ENCODE measurements around the gene GIT2.

GIT2 gene

GRCh38 chr12:109967383-109968031, 28.7 kb downstream of the GIT2 start:
- DNase-seq: no peak

GRCh38 chr12:109966546-109966945, 29.6 kb downstream of the GIT2 start:
- DNase-seq: no peak

GRCh38 chr12:109963743-109964429, 32.3 kb downstream of the GIT2 start:
- no peak for DNase-seq

- DNase-seq: no peak
These were observed 32.8 kb downstream of the GIT2 start for GRCh38 chr12:109963330-109963729.

GRCh38 chr12:109962398-109962797, 33.8 kb downstream of the GIT2 start:
- no peak for DNase-seq

- DNase-seq: no peak
These were observed 34.6 kb downstream of the GIT2 start for GRCh38 chr12:109961612-109962011.

GRCh38 chr12:109961201-109961600, 35.0 kb downstream of the GIT2 start:
- DNase-seq: no peak

GRCh38 chr12:109959411-109960093, 36.6 kb downstream of the GIT2 start:
- no peak for DNase-seq

- DNase-seq: no peak
These were observed 37.8 kb downstream of the GIT2 start for GRCh38 chr12:109958374-109958773.

GRCh38 chr12:109953656-109954055, 42.5 kb downstream of the GIT2 start:
- no peak for DNase-seq

- no peak for DNase-seq
These were observed 43.3 kb downstream of the GIT2 start for GRCh38 chr12:109952873-109953272.

- DNase-seq: no peak
These were observed 43.9 kb downstream of the GIT2 start for GRCh38 chr12:109952160-109952858.

- DNase-seq: no peak
These were observed 44.4 kb downstream of the GIT2 start for GRCh38 chr12:109951751-109952150.

- no peak for DNase-seq
These were observed 45.0 kb downstream of the GIT2 start for GRCh38 chr12:109951136-109951535.

- DNase-seq: no peak
These were observed 45.5 kb downstream of the GIT2 start for GRCh38 chr12:109950625-109951024.

GRCh38 chr12:109949089-109949488, 47.1 kb downstream of the GIT2 start:
- no peak for DNase-seq

GRCh38 chr12:109948368-109948767, 47.8 kb downstream of the GIT2 start:
- no peak for DNase-seq

GRCh38 chr12:109947521-109947920, 48.6 kb downstream of the GIT2 start:
- no peak for DNase-seq

- no peak for DNase-seq
These were observed 49.3 kb downstream of the GIT2 start for GRCh38 chr12:109946913-109947312.

- DNase-seq: no peak
These were observed 49.7 kb downstream of the GIT2 start for GRCh38 chr12:109946505-109946904.

GRCh38 chr12:109944561-109945359, 51.4 kb downstream of the GIT2 start:
- DNase-seq: no peak

GRCh38 chr12:109943811-109944210, 52.4 kb downstream of the GIT2 start:
- no peak for DNase-seq

Data from stimulated activated CD4-positive, alpha-beta T cell treated with anti-CD3 and anti-CD28 coated beads, Interleukin-15, amount 100 ng/mL, for 24 hours (primary cell).